SK-N-SH treated with all-trans-retinoic acid at 6 μM for 48 hours (cell line): ENCODE measurements around the gene SAXO1.

ENCODE experiments used
- ARNTL ChIP-seq: fragments of 450-650 bp; formaldehyde crosslinking; IDR thresholded peaks from 2 replicates; pipeline ENCODE4 v1.5.0; 2020; ENCODE audit warnings: low read depth, mild to moderate bottlenecking, moderate library complexity, borderline replicate concordance
- BACH2 ChIP-seq: fragments of 250-450 bp; sonication (Bioruptor Pico); IDR thresholded peaks from 2 replicates; pipeline ENCODE4 v1.9.0; 2021; ENCODE audit warnings: mild to moderate bottlenecking, borderline replicate concordance
- CSDC2 ChIP-seq: fragments of 250-450 bp; sonication (Bioruptor Pico); IDR thresholded peaks from 2 replicates; pipeline ENCODE4 v1.5.0; 2020; ENCODE audit warnings: mild to moderate bottlenecking, moderate library complexity
- GLIS3 ChIP-seq: fragments of 250-450 bp; sonication (Bioruptor Pico); IDR thresholded peaks from 2 replicates; pipeline ENCODE4 v1.5.0; 2020; ENCODE audit warnings: mild to moderate bottlenecking, moderate library complexity
- OSR1 ChIP-seq: fragments of 250-450 bp; sonication (Bioruptor Pico); IDR thresholded peaks from 2 replicates; pipeline ENCODE4 v1.8.0; 2022; ENCODE audit warnings: moderate library complexity, mild to moderate bottlenecking, inconsistent platforms
- RARB ChIP-seq: fragments of 250-450 bp; sonication (Bioruptor Pico); IDR thresholded peaks from 2 replicates; pipeline ENCODE4 v1.8.0; 2021; ENCODE audit warnings: mild to moderate bottlenecking, moderate library complexity
- TOX ChIP-seq: fragments of 250-450 bp; sonication (Bioruptor Pico); IDR thresholded peaks from 2 replicates; pipeline ENCODE4 v1.8.0; 2021; ENCODE audit warnings: mild to moderate bottlenecking, moderate library complexity, borderline replicate concordance
- ZC3H10 ChIP-seq: fragments of 250-450 bp; sonication (Bioruptor Pico); IDR thresholded peaks from 2 replicates; pipeline ENCODE4 v1.5.1; 2021; ENCODE audit warnings: mild to moderate bottlenecking, moderate library complexity
- ZFP30 ChIP-seq: fragments of 450-650 bp; formaldehyde crosslinking; IDR thresholded peaks from 2 replicates; pipeline ENCODE4 v1.5.0; 2022; ENCODE audit warnings: mild to moderate bottlenecking, moderate library complexity
- TF ChIP-seq, protein P1 (sequence below): fragments of 250-450 bp; sonication (Bioruptor Pico); IDR thresholded peaks from 2 replicates; pipeline ENCODE4 v1.8.0; 2020; ENCODE audit warnings: mild to moderate bottlenecking, moderate library complexity, borderline replicate concordance
- TF ChIP-seq, protein P2 (sequence below): fragments of 250-450 bp; sonication (Bioruptor Pico); IDR thresholded peaks from 2 replicates; pipeline ENCODE4 v1.8.0; 2021; ENCODE audit warnings: low read depth, mild to moderate bottlenecking, moderate library complexity, borderline replicate concordance
- TF ChIP-seq, protein P3 (sequence below): fragments of 250-450 bp; sonication (Bioruptor Pico); IDR thresholded peaks from 2 replicates; pipeline ENCODE4 v1.5.1; 2020; ENCODE audit warnings: low read depth, mild to moderate bottlenecking, moderate library complexity
- TF ChIP-seq, protein P4 (sequence below): fragments of 250-450 bp; sonication (Bioruptor Pico); IDR thresholded peaks from 2 replicates; pipeline ENCODE4 v1.5.0; 2020; ENCODE audit warnings: mild to moderate bottlenecking, moderate library complexity

DNA sequence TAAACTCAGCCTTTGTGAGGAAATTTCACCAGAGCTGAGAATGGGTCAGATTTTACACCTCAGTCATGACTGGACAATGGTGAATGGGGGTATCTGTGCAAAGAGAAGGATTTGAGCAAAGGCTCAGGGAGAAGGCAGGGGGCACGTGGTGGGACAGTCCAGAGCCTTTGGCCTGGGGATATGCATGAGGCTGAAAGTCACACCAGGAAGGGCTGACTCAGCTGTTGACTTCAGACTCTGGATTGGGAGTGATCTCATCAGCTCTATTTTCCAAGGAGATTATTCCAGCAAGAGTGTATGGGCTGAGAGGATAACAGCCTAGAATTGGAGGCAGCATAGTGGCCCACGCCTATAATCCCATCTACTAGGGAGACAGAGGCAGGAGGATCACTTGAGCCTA lies 53.6 kb downstream of the SAXO1 start:
- TF ChIP-seq, protein P1, sequence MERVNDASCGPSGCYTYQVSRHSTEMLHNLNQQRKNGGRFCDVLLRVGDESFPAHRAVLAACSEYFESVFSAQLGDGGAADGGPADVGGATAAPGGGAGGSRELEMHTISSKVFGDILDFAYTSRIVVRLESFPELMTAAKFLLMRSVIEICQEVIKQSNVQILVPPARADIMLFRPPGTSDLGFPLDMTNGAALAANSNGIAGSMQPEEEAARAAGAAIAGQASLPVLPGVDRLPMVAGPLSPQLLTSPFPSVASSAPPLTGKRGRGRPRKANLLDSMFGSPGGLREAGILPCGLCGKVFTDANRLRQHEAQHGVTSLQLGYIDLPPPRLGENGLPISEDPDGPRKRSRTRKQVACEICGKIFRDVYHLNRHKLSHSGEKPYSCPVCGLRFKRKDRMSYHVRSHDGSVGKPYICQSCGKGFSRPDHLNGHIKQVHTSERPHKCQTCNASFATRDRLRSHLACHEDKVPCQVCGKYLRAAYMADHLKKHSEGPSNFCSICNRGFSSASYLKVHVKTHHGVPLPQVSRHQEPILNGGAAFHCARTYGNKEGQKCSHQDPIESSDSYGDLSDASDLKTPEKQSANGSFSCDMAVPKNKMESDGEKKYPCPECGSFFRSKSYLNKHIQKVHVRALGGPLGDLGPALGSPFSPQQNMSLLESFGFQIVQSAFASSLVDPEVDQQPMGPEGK (CRISPR knock-in tag): no peak
- TF ChIP-seq TOX (no peak), ZFP30 (CRISPR knock-in tag) (no peak), ARNTL (CRISPR knock-in tag) (no peak), RARB (CRISPR knock-in tag) (no peak), BACH2 (no peak), ZC3H10 (CRISPR knock-in tag) (no peak), CSDC2 (CRISPR knock-in tag) (no peak), OSR1 (CRISPR knock-in tag) (no peak), GLIS3 (no peak)
- TF ChIP-seq, protein P2, sequence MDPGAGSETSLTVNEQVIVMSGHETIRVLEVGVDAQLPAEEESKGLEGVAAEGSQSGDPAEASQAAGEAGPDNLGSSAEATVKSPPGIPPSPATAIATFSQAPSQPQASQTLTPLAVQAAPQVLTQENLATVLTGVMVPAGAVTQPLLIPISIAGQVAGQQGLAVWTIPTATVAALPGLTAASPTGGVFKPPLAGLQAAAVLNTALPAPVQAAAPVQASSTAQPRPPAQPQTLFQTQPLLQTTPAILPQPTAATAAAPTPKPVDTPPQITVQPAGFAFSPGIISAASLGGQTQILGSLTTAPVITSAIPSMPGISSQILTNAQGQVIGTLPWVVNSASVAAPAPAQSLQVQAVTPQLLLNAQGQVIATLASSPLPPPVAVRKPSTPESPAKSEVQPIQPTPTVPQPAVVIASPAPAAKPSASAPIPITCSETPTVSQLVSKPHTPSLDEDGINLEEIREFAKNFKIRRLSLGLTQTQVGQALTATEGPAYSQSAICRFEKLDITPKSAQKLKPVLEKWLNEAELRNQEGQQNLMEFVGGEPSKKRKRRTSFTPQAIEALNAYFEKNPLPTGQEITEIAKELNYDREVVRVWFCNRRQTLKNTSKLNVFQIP (CRISPR knock-in tag): no peak
- TF ChIP-seq, protein P3, sequence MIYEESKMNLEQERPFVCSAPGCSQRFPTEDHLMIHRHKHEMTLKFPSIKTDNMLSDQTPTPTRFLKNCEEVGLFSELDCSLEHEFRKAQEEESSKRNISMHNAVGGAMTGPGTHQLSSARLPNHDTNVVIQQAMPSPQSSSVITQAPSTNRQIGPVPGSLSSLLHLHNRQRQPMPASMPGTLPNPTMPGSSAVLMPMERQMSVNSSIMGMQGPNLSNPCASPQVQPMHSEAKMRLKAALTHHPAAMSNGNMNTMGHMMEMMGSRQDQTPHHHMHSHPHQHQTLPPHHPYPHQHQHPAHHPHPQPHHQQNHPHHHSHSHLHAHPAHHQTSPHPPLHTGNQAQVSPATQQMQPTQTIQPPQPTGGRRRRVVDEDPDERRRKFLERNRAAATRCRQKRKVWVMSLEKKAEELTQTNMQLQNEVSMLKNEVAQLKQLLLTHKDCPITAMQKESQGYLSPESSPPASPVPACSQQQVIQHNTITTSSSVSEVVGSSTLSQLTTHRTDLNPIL: no peak
- TF ChIP-seq, protein P4, sequence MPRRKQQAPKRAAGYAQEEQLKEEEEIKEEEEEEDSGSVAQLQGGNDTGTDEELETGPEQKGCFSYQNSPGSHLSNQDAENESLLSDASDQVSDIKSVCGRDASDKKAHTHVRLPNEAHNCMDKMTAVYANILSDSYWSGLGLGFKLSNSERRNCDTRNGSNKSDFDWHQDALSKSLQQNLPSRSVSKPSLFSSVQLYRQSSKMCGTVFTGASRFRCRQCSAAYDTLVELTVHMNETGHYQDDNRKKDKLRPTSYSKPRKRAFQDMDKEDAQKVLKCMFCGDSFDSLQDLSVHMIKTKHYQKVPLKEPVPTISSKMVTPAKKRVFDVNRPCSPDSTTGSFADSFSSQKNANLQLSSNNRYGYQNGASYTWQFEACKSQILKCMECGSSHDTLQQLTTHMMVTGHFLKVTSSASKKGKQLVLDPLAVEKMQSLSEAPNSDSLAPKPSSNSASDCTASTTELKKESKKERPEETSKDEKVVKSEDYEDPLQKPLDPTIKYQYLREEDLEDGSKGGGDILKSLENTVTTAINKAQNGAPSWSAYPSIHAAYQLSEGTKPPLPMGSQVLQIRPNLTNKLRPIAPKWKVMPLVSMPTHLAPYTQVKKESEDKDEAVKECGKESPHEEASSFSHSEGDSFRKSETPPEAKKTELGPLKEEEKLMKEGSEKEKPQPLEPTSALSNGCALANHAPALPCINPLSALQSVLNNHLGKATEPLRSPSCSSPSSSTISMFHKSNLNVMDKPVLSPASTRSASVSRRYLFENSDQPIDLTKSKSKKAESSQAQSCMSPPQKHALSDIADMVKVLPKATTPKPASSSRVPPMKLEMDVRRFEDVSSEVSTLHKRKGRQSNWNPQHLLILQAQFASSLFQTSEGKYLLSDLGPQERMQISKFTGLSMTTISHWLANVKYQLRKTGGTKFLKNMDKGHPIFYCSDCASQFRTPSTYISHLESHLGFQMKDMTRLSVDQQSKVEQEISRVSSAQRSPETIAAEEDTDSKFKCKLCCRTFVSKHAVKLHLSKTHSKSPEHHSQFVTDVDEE (CRISPR knock-in tag): no peak
